WERI-Rb-1 (cell line): ENCODE data around the gene CD247.

ENCODE experiments used
- DNase-seq: peaks from one replicate; pipeline ENCODE4 v3.0.0-alpha.2; 2020
- H3K27ac ChIP-seq: fragments of 250-450 bp; sonication (Bioruptor Pico); 2 replicates; pipeline ENCODE4 v1.5.1; 2020; ENCODE audit warnings: mild to moderate bottlenecking, moderate library complexity
- H3K27me3 ChIP-seq: fragments of 250-450 bp; sonication (Bioruptor Pico); 2 replicates; pipeline ENCODE4 v1.5.1; 2021; ENCODE audit warnings: mild to moderate bottlenecking, low read depth, moderate library complexity; ENCODE audit not compliant: insufficient read depth, severe bottlenecking
- H3K36me3 ChIP-seq: fragments of 250-450 bp; sonication (Bioruptor Pico); 2 replicates; pipeline ENCODE4 v1.5.1; 2020; ENCODE audit warnings: mild to moderate bottlenecking, moderate library complexity
- H3K4me3 ChIP-seq: 2 replicates; pipeline ENCODE4 v1.5.1; 2011; ENCODE audit warnings: low read depth, mild to moderate bottlenecking, control low read depth, low read length
- H3K9me3 ChIP-seq: fragments of 250-450 bp; sonication (Bioruptor Pico); 2 replicates; pipeline ENCODE4 v1.5.1; 2021; ENCODE audit warnings: mild to moderate bottlenecking, moderate library complexity; ENCODE audit not compliant: severe bottlenecking
- CTCF ChIP-seq: IDR thresholded peaks from 2 replicates; pipeline ENCODE4 v1.5.1; 2011; ENCODE audit warnings: low read depth, mild to moderate bottlenecking, control low read depth, inconsistent platforms, low read length

The CD247 gene

DNA sequence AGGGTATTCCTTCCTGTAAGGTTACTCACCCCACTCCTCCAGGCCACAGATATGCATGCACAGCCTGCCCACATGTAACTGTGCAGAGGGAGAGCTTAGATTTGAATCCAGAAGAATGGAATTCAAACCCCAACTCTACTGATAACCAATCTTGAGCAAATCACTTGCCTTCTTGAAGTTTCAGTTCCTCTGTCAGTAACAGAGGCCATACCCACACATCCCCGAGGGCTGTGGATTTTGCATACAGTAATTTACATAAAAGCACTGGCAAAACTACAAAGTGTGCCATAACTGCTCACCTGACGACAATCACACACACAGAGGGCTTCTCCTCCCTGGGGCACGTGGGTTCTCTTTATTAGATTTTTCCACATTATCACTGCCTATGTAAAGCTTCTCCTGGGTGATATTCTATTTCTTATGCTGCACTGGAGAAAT lies 18.6 kb downstream of the CD247 start:
- no peak for DNase-seq
- no peaks in the 10 kb centered on the region for H3K9me3 ChIP-seq
- no peak overlapping the region for H3K4me3 ChIP-seq
- no peaks in the 10 kb centered on the region for H3K36me3 ChIP-seq
- H3K27me3 ChIP-seq = no peaks in the 10 kb centered on the region
- H3K27ac ChIP-seq = no peak overlapping the region
- no peak for TF ChIP-seq CTCF

- no peak for TF ChIP-seq CTCF
- no peaks in the 10 kb centered on the region for H3K9me3 ChIP-seq
- no peaks in the 10 kb centered on the region for H3K36me3 ChIP-seq
- H3K4me3 ChIP-seq = no peak overlapping the region
- no peaks in the 10 kb centered on the region for H3K27me3 ChIP-seq
- no peak for DNase-seq
- H3K27ac ChIP-seq = no peak overlapping the region
Measured at GRCh38 chr1:167499106-167499505, 19.2 kb downstream of the CD247 start.

DNA sequence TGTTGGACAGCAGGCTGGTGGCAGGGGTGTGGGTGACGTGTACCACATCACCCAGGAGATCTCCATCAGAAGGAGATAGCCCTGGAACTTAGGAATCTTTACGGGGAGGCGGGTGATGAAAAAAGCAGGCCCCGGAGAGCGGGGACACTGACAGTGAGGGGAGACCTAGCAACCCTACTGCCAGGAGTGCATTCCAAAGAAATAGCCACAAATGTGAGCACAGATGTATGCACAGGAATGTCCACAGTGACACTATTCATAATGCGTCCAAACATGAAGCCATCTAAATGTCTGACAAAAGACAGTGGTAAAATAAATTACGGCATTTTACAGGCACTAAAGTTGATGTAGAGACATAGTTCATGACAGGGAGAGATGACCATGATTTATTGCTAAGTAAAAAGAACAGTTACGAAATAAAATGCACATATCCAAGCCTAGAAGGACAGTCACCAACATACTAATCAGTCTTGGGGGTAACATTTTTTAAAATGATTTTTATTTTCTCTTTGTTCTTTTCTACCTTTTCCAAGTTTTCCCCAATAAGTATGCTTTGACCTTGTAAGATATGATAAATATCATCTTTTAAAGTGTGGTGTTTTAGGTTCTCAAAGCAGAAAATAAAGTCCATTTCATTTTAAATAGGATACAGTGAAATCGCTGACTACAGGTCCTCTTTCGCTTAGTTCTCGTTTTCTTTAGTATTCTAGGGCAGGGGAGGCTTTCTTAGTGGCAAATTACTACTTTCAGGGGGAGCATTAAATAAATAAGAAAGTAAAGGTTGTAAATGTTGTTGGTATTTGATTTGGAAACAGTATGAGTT lies 21.3 kb downstream of the CD247 start:
- Histone ChIP-seq H3K27ac (no peak overlapping the region), H3K9me3 (no peaks in the 10 kb centered on the region), H3K4me3 (no peak overlapping the region), H3K36me3 (no peaks in the 10 kb centered on the region), H3K27me3 (no peaks in the 10 kb centered on the region)
- DNase-seq = no peak
- TF ChIP-seq CTCF = no peak

- DNase-seq = no peak
- H3K9me3 ChIP-seq = no peaks in the 10 kb centered on the region
- no peaks in the 10 kb centered on the region for H3K36me3 ChIP-seq
- no peak for TF ChIP-seq CTCF
- H3K27ac ChIP-seq = no peak overlapping the region
- no peaks in the 10 kb centered on the region for H3K27me3 ChIP-seq
- H3K4me3 ChIP-seq = no peak overlapping the region
Measured at GRCh38 chr1:167493372-167493771, 25.0 kb downstream of the CD247 start.

- no peak for TF ChIP-seq CTCF
- no peak for DNase-seq
- Histone ChIP-seq H3K36me3 (no peaks in the 10 kb centered on the region), H3K9me3 (no peaks in the 10 kb centered on the region), H3K27ac (no peak overlapping the region), H3K27me3 (no peaks in the 10 kb centered on the region), H3K4me3 (no peak overlapping the region)
Measured at GRCh38 chr1:167492481-167492910, 25.8 kb downstream of the CD247 start.
